NCI-H526 (cell line): Measurements from ENCODE around the gene TMEM238.
A peak's percentile ranks its signal among the peaks of the same experiment; 100 is the strongest.

Source experiments
- DNase-seq, 2 experiments: peaks; one replicate each; lab custom pipeline; 2025; lab: John Stamatoyannopoulos, UW

TMEM238 gene

GRCh38 chr19:55358493-55358892 lies 25.6 kb downstream of the TMEM238 start:
- DNase-seq, result no peak

- no peak for DNase-seq
These were observed 28.8 kb downstream of the TMEM238 start for GRCh38 chr19:55355213-55355821.

GRCh38 chr19:55354698-55355212 lies 29.3 kb downstream of the TMEM238 start, which contains the start of gene COX6B2:
TSS of gene COX6B2 (minus strand) at chr19:55354719. CDS start at chr19:55354521, 198 bp downstream.
- DNase-seq, result no peak

- DNase-seq, result peak in 1 of 2 experiments; percentile 77
These were observed 30.0 kb downstream of the TMEM238 start for GRCh38 chr19:55353803-55354697.

GRCh38 chr19:55353356-55353802 lies 30.7 kb downstream of the TMEM238 start:
- DNase-seq, result no peak

GRCh38 chr19:55352549-55353145 lies 31.4 kb downstream of the TMEM238 start:
- no peak for DNase-seq

- DNase-seq, result no peak
These were observed 32.1 kb downstream of the TMEM238 start for GRCh38 chr19:55352040-55352439.

GRCh38 chr19:55350620-55351315 lies 33.3 kb downstream of the TMEM238 start:
- DNase-seq, result no peak

GRCh38 chr19:55348317-55349034 lies 35.6 kb downstream of the TMEM238 start:
- no peak for DNase-seq

- DNase-seq, result no peak
These were observed 36.6 kb downstream of the TMEM238 start for GRCh38 chr19:55347442-55348009.

- no peak for DNase-seq
These were observed 37.2 kb downstream of the TMEM238 start for GRCh38 chr19:55346725-55347441.

- DNase-seq, result no peak
These were observed 38.0 kb downstream of the TMEM238 start for GRCh38 chr19:55345818-55346724.

- DNase-seq, result no peak
These were observed 38.8 kb downstream of the TMEM238 start for GRCh38 chr19:55345101-55345817.

GRCh38 chr19:55344444-55344843 lies 39.6 kb downstream of the TMEM238 start:
- DNase-seq, result no peak

GRCh38 chr19:55341595-55342531 lies 42.2 kb downstream of the TMEM238 start:
- DNase-seq, result no peak

- DNase-seq, result peak; percentile 73 to 95
These were observed 42.9 kb downstream of the TMEM238 start for GRCh38 chr19:55341171-55341588.

- peak; percentile 32 to 86 for DNase-seq
These were observed 43.3 kb downstream of the TMEM238 start for GRCh38 chr19:55340784-55341147.
